ENCODE measurements around the gene SLC44A1.

Gene SLC44A1

DNA sequence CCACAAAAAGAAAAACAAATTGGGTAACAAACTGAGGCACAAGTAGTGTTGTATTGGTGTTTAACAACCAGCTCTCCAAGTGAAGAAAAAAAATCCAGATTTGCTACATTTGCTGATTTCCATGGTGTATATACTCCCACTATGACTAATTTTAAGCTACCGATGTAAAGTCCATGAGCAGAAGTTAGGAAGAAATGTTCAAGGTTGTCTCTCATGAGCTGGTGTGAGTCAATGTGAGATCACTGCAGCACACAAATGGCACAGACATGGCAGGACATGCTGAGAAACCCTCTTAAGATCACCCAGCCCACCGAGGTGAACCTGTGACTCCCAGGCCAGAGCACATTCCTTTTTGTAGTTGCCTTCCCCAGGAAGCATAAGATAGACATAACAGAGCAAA, 36.2 kb downstream of the SLC44A1 start:
- no peak for ATAC-seq
- TF ChIP-seq, protein P1, sequence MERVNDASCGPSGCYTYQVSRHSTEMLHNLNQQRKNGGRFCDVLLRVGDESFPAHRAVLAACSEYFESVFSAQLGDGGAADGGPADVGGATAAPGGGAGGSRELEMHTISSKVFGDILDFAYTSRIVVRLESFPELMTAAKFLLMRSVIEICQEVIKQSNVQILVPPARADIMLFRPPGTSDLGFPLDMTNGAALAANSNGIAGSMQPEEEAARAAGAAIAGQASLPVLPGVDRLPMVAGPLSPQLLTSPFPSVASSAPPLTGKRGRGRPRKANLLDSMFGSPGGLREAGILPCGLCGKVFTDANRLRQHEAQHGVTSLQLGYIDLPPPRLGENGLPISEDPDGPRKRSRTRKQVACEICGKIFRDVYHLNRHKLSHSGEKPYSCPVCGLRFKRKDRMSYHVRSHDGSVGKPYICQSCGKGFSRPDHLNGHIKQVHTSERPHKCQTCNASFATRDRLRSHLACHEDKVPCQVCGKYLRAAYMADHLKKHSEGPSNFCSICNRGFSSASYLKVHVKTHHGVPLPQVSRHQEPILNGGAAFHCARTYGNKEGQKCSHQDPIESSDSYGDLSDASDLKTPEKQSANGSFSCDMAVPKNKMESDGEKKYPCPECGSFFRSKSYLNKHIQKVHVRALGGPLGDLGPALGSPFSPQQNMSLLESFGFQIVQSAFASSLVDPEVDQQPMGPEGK (CRISPR knock-in tag; IDR thresholded peaks at IDR 0.05; ENCODE audit: borderline replicate concordance): no peak
- TF ChIP-seq OSR1 (CRISPR knock-in tag; IDR thresholded peaks at IDR 0.05) (no peak), GLIS3 (CRISPR knock-in tag; IDR thresholded peaks at IDR 0.05) (no peak), ZNF70 (CRISPR knock-in tag; IDR thresholded peaks at IDR 0.05) (no peak), ESRRG (CRISPR knock-in tag; IDR thresholded peaks at IDR 0.05) (no peak), CSDC2 (CRISPR knock-in tag; IDR thresholded peaks at IDR 0.05) (no peak), RARB (CRISPR knock-in tag; IDR thresholded peaks at IDR 0.05) (no peak), TOX (CRISPR knock-in tag; IDR thresholded peaks at IDR 0.05; ENCODE audit: borderline replicate concordance) (no peak), ARNTL (CRISPR knock-in tag; IDR thresholded peaks at IDR 0.05; ENCODE audit: borderline replicate concordance, low read depth) (no peak), ZC3H10 (CRISPR knock-in tag; IDR thresholded peaks at IDR 0.05) (no peak), ISL1 (CRISPR knock-in tag; IDR thresholded peaks at IDR 0.05) (no peak), BACH2 (CRISPR knock-in tag; IDR thresholded peaks at IDR 0.05; ENCODE audit: borderline replicate concordance) (no peak), PPARA (CRISPR knock-in tag; IDR thresholded peaks at IDR 0.05; ENCODE audit: borderline replicate concordance) (no peak), TCF4 (CRISPR knock-in tag; IDR thresholded peaks at IDR 0.05; ENCODE audit: borderline replicate concordance) (no peak), ZFP3 (CRISPR knock-in tag; IDR thresholded peaks at IDR 0.05) (no peak), ZNF565 (CRISPR knock-in tag; conservative IDR thresholded peaks at IDR 0.05; ENCODE audit: low read depth) (no peak), ZNF8 (CRISPR knock-in tag; IDR thresholded peaks at IDR 0.05) (no peak)
- TF ChIP-seq, protein P2, sequence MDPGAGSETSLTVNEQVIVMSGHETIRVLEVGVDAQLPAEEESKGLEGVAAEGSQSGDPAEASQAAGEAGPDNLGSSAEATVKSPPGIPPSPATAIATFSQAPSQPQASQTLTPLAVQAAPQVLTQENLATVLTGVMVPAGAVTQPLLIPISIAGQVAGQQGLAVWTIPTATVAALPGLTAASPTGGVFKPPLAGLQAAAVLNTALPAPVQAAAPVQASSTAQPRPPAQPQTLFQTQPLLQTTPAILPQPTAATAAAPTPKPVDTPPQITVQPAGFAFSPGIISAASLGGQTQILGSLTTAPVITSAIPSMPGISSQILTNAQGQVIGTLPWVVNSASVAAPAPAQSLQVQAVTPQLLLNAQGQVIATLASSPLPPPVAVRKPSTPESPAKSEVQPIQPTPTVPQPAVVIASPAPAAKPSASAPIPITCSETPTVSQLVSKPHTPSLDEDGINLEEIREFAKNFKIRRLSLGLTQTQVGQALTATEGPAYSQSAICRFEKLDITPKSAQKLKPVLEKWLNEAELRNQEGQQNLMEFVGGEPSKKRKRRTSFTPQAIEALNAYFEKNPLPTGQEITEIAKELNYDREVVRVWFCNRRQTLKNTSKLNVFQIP (CRISPR knock-in tag; IDR thresholded peaks at IDR 0.05; ENCODE audit: borderline replicate concordance, low read depth): no peak
- TF ChIP-seq, protein P3, sequence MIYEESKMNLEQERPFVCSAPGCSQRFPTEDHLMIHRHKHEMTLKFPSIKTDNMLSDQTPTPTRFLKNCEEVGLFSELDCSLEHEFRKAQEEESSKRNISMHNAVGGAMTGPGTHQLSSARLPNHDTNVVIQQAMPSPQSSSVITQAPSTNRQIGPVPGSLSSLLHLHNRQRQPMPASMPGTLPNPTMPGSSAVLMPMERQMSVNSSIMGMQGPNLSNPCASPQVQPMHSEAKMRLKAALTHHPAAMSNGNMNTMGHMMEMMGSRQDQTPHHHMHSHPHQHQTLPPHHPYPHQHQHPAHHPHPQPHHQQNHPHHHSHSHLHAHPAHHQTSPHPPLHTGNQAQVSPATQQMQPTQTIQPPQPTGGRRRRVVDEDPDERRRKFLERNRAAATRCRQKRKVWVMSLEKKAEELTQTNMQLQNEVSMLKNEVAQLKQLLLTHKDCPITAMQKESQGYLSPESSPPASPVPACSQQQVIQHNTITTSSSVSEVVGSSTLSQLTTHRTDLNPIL (CRISPR knock-in tag; IDR thresholded peaks at IDR 0.05; ENCODE audit: low read depth): no peak

DNA sequence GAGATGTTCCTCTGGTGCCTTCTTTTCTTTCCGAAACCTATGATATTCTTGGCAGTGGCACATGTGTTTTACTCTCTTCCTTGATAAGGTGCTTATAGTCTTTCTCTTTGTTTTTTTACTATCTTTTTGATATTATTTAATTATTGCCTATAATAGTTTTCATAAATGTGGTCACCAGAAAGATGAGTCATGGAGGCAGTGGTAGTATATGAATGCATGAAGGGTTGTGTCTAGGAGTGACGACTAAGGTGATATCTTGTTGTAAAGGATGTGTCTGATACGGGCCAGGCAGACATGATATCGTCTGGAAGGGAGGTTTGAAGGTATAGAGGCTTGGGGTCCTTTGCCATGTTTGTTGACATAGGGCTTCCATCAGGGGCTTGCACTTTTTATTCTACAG, 36.8 kb downstream of the SLC44A1 start:
- no peak for TF ChIP-seq ZNF8 (CRISPR knock-in tag; IDR thresholded peaks at IDR 0.05)
- no peak for TF ChIP-seq ZFP3 (CRISPR knock-in tag; IDR thresholded peaks at IDR 0.05)
- TF ChIP-seq ESRRG (CRISPR knock-in tag; IDR thresholded peaks at IDR 0.05): no peak
- TF ChIP-seq ZFP30 (CRISPR knock-in tag; IDR thresholded peaks at IDR 0.05): no peak
- no peak for TF ChIP-seq CSDC2 (CRISPR knock-in tag; IDR thresholded peaks at IDR 0.05)
- TF ChIP-seq, protein P4, sequence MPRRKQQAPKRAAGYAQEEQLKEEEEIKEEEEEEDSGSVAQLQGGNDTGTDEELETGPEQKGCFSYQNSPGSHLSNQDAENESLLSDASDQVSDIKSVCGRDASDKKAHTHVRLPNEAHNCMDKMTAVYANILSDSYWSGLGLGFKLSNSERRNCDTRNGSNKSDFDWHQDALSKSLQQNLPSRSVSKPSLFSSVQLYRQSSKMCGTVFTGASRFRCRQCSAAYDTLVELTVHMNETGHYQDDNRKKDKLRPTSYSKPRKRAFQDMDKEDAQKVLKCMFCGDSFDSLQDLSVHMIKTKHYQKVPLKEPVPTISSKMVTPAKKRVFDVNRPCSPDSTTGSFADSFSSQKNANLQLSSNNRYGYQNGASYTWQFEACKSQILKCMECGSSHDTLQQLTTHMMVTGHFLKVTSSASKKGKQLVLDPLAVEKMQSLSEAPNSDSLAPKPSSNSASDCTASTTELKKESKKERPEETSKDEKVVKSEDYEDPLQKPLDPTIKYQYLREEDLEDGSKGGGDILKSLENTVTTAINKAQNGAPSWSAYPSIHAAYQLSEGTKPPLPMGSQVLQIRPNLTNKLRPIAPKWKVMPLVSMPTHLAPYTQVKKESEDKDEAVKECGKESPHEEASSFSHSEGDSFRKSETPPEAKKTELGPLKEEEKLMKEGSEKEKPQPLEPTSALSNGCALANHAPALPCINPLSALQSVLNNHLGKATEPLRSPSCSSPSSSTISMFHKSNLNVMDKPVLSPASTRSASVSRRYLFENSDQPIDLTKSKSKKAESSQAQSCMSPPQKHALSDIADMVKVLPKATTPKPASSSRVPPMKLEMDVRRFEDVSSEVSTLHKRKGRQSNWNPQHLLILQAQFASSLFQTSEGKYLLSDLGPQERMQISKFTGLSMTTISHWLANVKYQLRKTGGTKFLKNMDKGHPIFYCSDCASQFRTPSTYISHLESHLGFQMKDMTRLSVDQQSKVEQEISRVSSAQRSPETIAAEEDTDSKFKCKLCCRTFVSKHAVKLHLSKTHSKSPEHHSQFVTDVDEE (CRISPR knock-in tag; IDR thresholded peaks at IDR 0.05): no peak
- TF ChIP-seq, protein P1 (CRISPR knock-in tag; IDR thresholded peaks at IDR 0.05; ENCODE audit: borderline replicate concordance): no peak
- no peak for TF ChIP-seq ARNTL (CRISPR knock-in tag; IDR thresholded peaks at IDR 0.05; ENCODE audit: borderline replicate concordance, low read depth)
- no peak for TF ChIP-seq ZC3H10 (CRISPR knock-in tag; IDR thresholded peaks at IDR 0.05)
- TF ChIP-seq RARB (CRISPR knock-in tag; IDR thresholded peaks at IDR 0.05): no peak
- no peak for TF ChIP-seq PPARA (CRISPR knock-in tag; IDR thresholded peaks at IDR 0.05; ENCODE audit: borderline replicate concordance)
- no peak for TF ChIP-seq GLIS3 (CRISPR knock-in tag; IDR thresholded peaks at IDR 0.05)
- TF ChIP-seq, protein P5, sequence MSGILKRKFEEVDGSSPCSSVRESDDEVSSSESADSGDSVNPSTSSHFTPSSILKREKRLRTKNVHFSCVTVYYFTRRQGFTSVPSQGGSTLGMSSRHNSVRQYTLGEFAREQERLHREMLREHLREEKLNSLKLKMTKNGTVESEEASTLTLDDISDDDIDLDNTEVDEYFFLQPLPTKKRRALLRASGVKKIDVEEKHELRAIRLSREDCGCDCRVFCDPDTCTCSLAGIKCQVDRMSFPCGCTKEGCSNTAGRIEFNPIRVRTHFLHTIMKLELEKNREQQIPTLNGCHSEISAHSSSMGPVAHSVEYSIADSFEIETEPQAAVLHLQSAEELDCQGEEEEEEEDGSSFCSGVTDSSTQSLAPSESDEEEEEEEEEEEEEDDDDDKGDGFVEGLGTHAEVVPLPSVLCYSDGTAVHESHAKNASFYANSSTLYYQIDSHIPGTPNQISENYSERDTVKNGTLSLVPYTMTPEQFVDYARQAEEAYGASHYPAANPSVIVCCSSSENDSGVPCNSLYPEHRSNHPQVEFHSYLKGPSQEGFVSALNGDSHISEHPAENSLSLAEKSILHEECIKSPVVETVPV (CRISPR knock-in tag; IDR thresholded peaks at IDR 0.05): no peak
- no peak for ATAC-seq

All from SK-N-SH treated with all-trans-retinoic acid at 6 μM for 48 hours (cell line).